HL-60 (cell line): ENCODE data around the gene CPD.
"Not testable (repeated sequence)": the region's sequence is repeated elsewhere in the genome, so short reads cannot be mapped to it uniquely, and the experiment has no call there.

Source experiments
- DNase-seq, 2 experiments: peaks; one replicate each; pipeline ENCODE4 v3.0.0-alpha.2; 2010 to 2020; ENCODE audit warnings: low read depth in 1 of 2, low spot score in 1 of 2
- H3K27ac ChIP-seq: fragments of 250-450 bp; sonication (Bioruptor Pico); replicated peaks from 2 replicates; pipeline ENCODE4 v1.5.1; 2020; ENCODE audit warnings: mild to moderate bottlenecking, moderate library complexity
- H3K27me3 ChIP-seq: fragments of 250-450 bp; sonication (Bioruptor Pico); 2 replicates; pipeline ENCODE4 v1.5.1; 2021; ENCODE audit warnings: mild to moderate bottlenecking, moderate library complexity; ENCODE audit not compliant: insufficient read depth, poor library complexity, severe bottlenecking
- H3K4me3 ChIP-seq: replicated peaks from 2 replicates; pipeline ENCODE4 v1.5.1; 2011; ENCODE audit warnings: mild to moderate bottlenecking, control low read depth, low read length; ENCODE audit not compliant: insufficient read depth
- GABPA ChIP-seq: IDR thresholded peaks from 2 replicates; pipeline ENCODE4 v1.6.1; 2012; ENCODE audit warnings: low read depth
- POLR2AphosphoS5 ChIP-seq: IDR thresholded peaks from 2 replicates; pipeline ENCODE4 v1.6.1; 2012; ENCODE audit warnings: low read depth
- SPI1 ChIP-seq: IDR thresholded peaks from 2 replicates; pipeline ENCODE4 v1.6.1; 2012; ENCODE audit warnings: low read depth, mild to moderate bottlenecking, borderline replicate concordance
- TF ChIP-seq, protein P1 (sequence below): IDR thresholded peaks from 2 replicates; pipeline ENCODE4 v1.6.1; 2012; ENCODE audit warnings: low read depth; ENCODE audit not compliant: insufficient replicate concordance
- TF ChIP-seq, protein P2 (sequence below): IDR thresholded peaks from one replicate; pipeline ENCODE4 v1.5.1; 2011; ENCODE audit warnings: low read length, control low read depth, inconsistent platforms; ENCODE audit not compliant: insufficient read depth

Gene CPD

GRCh38 chr17:30443721-30444120 is 65.0 kb downstream of the CPD start:
- no peaks in the 10 kb centered on the region for H3K27me3 ChIP-seq
- no peak overlapping the region for H3K4me3 ChIP-seq
- TF ChIP-seq GABPA (no peak), POLR2AphosphoS5 (no peak), SPI1 (no peak)
- no peak overlapping the region for H3K27ac ChIP-seq
- DNase-seq: no peak

DNA sequence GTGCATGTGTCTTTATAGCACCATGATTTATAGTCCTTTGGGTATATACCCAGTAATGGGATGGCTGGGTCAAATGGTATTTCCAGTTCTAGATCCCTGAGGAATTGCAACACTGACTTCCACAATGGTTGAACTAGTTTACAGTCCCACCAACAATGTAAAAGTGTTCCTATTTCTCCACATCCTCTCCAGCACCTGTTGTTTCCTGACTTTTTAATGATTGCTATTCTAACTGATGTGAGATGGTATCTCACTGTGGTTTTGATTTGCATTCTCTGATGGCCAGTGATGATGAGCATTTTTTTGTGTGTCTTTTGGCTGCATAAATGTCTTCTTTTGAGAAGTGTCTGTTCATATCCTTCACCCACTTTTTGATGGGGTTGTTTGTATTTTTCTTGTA is 67.9 kb downstream of the CPD start:
- DNase-seq, H3K27me3 ChIP-seq, H3K27ac ChIP-seq: not testable (repeated sequence)

GRCh38 chr17:30449480-30449879 is 70.8 kb downstream of the CPD start:
- H3K27me3 ChIP-seq: no peaks in the 10 kb centered on the region
- no peak overlapping the region for H3K27ac ChIP-seq
- TF ChIP-seq GABPA: no peak
- TF ChIP-seq POLR2AphosphoS5: no peak
- TF ChIP-seq, protein P1, sequence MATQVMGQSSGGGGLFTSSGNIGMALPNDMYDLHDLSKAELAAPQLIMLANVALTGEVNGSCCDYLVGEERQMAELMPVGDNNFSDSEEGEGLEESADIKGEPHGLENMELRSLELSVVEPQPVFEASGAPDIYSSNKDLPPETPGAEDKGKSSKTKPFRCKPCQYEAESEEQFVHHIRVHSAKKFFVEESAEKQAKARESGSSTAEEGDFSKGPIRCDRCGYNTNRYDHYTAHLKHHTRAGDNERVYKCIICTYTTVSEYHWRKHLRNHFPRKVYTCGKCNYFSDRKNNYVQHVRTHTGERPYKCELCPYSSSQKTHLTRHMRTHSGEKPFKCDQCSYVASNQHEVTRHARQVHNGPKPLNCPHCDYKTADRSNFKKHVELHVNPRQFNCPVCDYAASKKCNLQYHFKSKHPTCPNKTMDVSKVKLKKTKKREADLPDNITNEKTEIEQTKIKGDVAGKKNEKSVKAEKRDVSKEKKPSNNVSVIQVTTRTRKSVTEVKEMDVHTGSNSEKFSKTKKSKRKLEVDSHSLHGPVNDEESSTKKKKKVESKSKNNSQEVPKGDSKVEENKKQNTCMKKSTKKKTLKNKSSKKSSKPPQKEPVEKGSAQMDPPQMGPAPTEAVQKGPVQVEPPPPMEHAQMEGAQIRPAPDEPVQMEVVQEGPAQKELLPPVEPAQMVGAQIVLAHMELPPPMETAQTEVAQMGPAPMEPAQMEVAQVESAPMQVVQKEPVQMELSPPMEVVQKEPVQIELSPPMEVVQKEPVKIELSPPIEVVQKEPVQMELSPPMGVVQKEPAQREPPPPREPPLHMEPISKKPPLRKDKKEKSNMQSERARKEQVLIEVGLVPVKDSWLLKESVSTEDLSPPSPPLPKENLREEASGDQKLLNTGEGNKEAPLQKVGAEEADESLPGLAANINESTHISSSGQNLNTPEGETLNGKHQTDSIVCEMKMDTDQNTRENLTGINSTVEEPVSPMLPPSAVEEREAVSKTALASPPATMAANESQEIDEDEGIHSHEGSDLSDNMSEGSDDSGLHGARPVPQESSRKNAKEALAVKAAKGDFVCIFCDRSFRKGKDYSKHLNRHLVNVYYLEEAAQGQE: no peak
- TF ChIP-seq, protein P2, sequence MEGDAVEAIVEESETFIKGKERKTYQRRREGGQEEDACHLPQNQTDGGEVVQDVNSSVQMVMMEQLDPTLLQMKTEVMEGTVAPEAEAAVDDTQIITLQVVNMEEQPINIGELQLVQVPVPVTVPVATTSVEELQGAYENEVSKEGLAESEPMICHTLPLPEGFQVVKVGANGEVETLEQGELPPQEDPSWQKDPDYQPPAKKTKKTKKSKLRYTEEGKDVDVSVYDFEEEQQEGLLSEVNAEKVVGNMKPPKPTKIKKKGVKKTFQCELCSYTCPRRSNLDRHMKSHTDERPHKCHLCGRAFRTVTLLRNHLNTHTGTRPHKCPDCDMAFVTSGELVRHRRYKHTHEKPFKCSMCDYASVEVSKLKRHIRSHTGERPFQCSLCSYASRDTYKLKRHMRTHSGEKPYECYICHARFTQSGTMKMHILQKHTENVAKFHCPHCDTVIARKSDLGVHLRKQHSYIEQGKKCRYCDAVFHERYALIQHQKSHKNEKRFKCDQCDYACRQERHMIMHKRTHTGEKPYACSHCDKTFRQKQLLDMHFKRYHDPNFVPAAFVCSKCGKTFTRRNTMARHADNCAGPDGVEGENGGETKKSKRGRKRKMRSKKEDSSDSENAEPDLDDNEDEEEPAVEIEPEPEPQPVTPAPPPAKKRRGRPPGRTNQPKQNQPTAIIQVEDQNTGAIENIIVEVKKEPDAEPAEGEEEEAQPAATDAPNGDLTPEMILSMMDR: no peak
- TF ChIP-seq SPI1: no peak

More for the DNA sequence above, 67.9 kb downstream of the CPD start:
- H3K4me3 ChIP-seq: not testable (repeated sequence)

DNA sequence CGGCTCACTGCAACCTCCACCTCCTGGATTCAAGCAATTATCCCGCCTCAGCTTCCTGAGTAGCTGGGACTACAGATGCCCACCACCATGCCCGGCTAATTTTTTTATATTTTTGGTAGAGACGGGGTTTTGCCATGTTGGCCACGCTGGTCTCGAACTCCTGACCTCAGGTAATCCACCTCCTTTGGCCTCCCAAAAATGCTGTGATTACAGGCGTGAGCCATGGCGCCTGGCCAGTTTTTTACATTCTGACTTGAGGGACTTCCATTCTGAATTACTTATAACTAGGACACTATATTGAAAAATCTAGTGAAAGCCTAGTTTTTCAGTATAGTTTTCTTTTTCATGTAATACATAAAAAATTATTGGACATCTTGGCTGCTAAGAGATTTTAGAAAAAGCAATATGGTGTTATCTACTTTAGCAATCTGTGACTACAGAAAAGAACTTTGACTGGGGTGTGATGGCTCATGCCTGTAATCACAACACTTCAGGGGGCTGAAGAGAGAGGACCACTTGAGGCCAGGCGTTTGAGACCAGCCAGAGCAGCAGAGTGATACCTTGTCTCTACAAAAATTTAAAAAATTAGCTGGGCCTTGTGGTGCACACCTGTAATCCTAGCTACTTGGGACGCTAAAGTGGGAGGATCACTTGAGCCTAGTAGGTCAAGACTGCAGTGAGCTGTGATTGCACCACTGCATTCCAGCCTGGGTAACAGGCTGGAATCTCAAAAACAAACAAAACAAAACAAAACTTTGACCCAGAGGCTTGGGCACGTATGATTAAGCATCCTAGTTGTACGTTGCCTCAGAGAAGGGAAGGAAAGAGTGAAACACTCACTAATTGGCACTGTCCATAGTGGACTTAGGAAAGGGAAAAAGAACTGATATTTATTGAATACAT is 71.6 kb downstream of the CPD start:
- H3K4me3 ChIP-seq: no peak overlapping the region
- DNase-seq: no peak
- no peak overlapping the region for H3K27ac ChIP-seq
- no peaks in the 10 kb centered on the region for H3K27me3 ChIP-seq
- TF ChIP-seq GABPA (no peak), SPI1 (no peak), POLR2AphosphoS5 (no peak)
- TF ChIP-seq, protein P1: no peak
- TF ChIP-seq, protein P2: no peak

More at GRCh38 chr17:30449480-30449879, 70.8 kb downstream of the CPD start:
- no peak overlapping the region for H3K4me3 ChIP-seq
- no peak for DNase-seq
